Measurements from ENCODE around the gene BRSK1. TPM values are rescaled to one million over a fixed set of nuclear protein-coding genes. Genes with fewer than 3 reads are reported as not detected.

Gene BRSK1
- total and polyA plus RNA-seq, 10 of the 15 experiments (the other 5 are each of a cell fraction or from before 2014, with no cell fraction given) = 0.03 to 0.76 (median 0.25) TPM; not detected in 4

GRCh38 chr19:55264531-55264930 lies 19.3 kb upstream of the BRSK1 start:
- POLR2A ChIA-PET = interaction anchor here (0.7 kb wide), 1 partner anchor 13 kb away, joined by 3 read pairs; no protein-coding TSS in a partner anchor
- H3K79me2 ChIP-seq (ENCODE audit: control insufficient read depth, insufficient read depth, low read length) = no peaks in the 10 kb centered on the region
- RAD21 ChIA-PET (ENCODE audit: unreplicated experiment) = no interaction called here
- intact Hi-C loops (cut with micrococcal nuclease; ENCODE audit: unreplicated experiment) = no loop called here
- no peak overlapping the region for H3K9ac ChIP-seq (ENCODE audit: control insufficient read depth, insufficient read depth, low read length)
- no peaks in the 10 kb centered on the region for H3K27me3 ChIP-seq (replicated peaks in 1 of 2; ENCODE audit: control insufficient read depth in 2 of 2, insufficient read depth in 2 of 2, low read length in 1 of 2)
- no TSS peak for BruUV-seq (replicated peaks)
- CTCF ChIA-PET = no interaction called here
- no peaks in the 10 kb centered on the region for H3K4me1 ChIP-seq (ENCODE audit: control insufficient read depth, insufficient read depth, low read length)
- DNase-seq (ENCODE audit: low read depth, low spot score) (no peak), FAIRE-seq (no peak), ATAC-seq (no peak)
- no peaks in the 10 kb centered on the region; a peak in 1 of 4 replicates for H3K36me3 ChIP-seq (ENCODE audit: control insufficient read depth in 2 of 2, insufficient read depth in 2 of 2, low read length in 1 of 2)
- H3K4me2 ChIP-seq (ENCODE audit: control insufficient read depth, insufficient read depth) = no peak overlapping the region
- H4K20me1 ChIP-seq (ENCODE audit: control insufficient read depth, insufficient read depth) = no peaks in the 10 kb centered on the region
- no peaks in the 10 kb centered on the region; the same call in 2 of the 3 replicates for H3K9me3 ChIP-seq (replicated peaks; ENCODE audit: control insufficient read depth, insufficient read depth, low read length)
- no peak overlapping the region for H2AFZ ChIP-seq (ENCODE audit: control insufficient read depth, low read depth, low read length)
- H3K4me3 ChIP-seq = no peak overlapping the region
- WGBS (ENCODE audit: insufficient coverage, insufficient replicate concordance, low lambda C conversion rate, missing lambda C conversion rate) = 76% methylated on average over 5 of the region's 5 CpGs
- in situ Hi-C loops (cut with MboI) = no loop called here
- SMC1A ChIA-PET (ENCODE audit: uncharacterized antibody, unreplicated experiment) = interaction anchor here (1.2 kb wide), 1 partner anchor 16 kb away, joined by 3 read pairs; no protein-coding TSS in a partner anchor
- no peak overlapping the region for H3K27ac ChIP-seq (ENCODE audit: control insufficient read depth, insufficient read depth)
- no peak for TF ChIP-seq HDGF (IDR thresholded peaks at IDR 0.05)
- no peak for TF ChIP-seq NR2C1 (IDR thresholded peaks at IDR 0.05)
- TF ChIP-seq DPF2 (IDR thresholded peaks at IDR 0.05) = no peak
- no peak for TF ChIP-seq RUNX3 (IDR thresholded peaks at IDR 0.05; ENCODE audit: low read length)
- TF ChIP-seq MLLT1 (IDR thresholded peaks at IDR 0.05) = no peak
- TF ChIP-seq LARP7 (IDR thresholded peaks at IDR 0.05) = no peak
- TF ChIP-seq TCF3 (IDR thresholded peaks at IDR 0.05; ENCODE audit: borderline replicate concordance, insufficient read depth, low read depth, low read length) = no peak
- no peak for TF ChIP-seq HDAC2 (IDR thresholded peaks at IDR 0.05)
- no peak for TF ChIP-seq TAF1 (IDR thresholded peaks at IDR 0.05; ENCODE audit: borderline replicate concordance, low read depth, low read length)
- no peak for TF ChIP-seq SUPT20H (IDR thresholded peaks at IDR 0.05; ENCODE audit: borderline replicate concordance, control insufficient read depth, low read depth, low read length)
- TF ChIP-seq ZSCAN29 (IDR thresholded peaks at IDR 0.05) = no peak
- no peak for TF ChIP-seq JUNB (IDR thresholded peaks at IDR 0.05)
- TF ChIP-seq SIX5 (IDR thresholded peaks at IDR 0.05; ENCODE audit: low read depth, low read length, severe bottlenecking) = no peak
